K562 (cell line): ENCODE results near the gene CALY. TPM values are rescaled to one million over a fixed set of nuclear protein-coding genes. Genes with fewer than 3 reads are reported as not detected.

Source experiments
- ATAC-seq: fragments of 200-7000 bp; cut with Tn5 transposase; 3 replicates; pipeline ENCODE4 v1.9.1; 2020; ENCODE audit warnings: moderate library complexity
- BruUV-seq: library from RNA; stranded (reverse); fragments of 400-500 nt; replicated peaks from 2 replicates; lab custom pipeline; 2021; lab: Mats Ljungman, UMichigan
- CTCF ChIA-PET: fragments of 300-600 bp; formaldehyde crosslinking; extraction: SDS; loops from one replicate; lab custom pipeline; 2021; ENCODE audit warnings: low intra/inter-chr PET ratio; lab: Yijun Ruan, JAX
- POLR2A ChIA-PET: fragments of 300-600, 350-650 bp; sonication (Branson Sonifier 250); formaldehyde crosslinking; extraction: SDS; loops from one replicate; lab custom pipeline; 2021; ENCODE audit warnings: antibody characterized with exemption, inconsistent platforms; lab: Yijun Ruan, JAX
- DNase-seq, 4 experiments: peaks; one replicate each; pipeline versions ENCODE4 v3.0.0 to v3.0.0-alpha.2; 2011 to 2018; ENCODE audit warnings: low spot score in 3 of 4, mixed read lengths in 3 of 4; ENCODE audit errors: extremely low read depth in 1 of 4
- FAIRE-seq: peaks from 2 replicates; lab custom pipeline; 2011; peaks lifted over from hg19 to GRCh38; lab: Jason Lieb, UNC
- H2AFZ ChIP-seq: 2 replicates; pipeline ENCODE4 v1.6.0; 2011; ENCODE audit warnings: low read depth, low read length, control low read depth, inconsistent platforms
- H3K27ac ChIP-seq: fragments of 200-600 bp; 3 replicates; pipeline ENCODE4 v1.8.0; 2011; ENCODE audit warnings: low read depth, mild to moderate bottlenecking, control low read depth, inconsistent platforms, low read length, moderate library complexity, mixed read lengths; ENCODE audit errors: extremely low read depth
- H3K27me3 ChIP-seq, 2 experiments: fragments of 300-600 bp in 1 of 2; 2 replicates in 1 of 2; 3 replicates in 1 of 2; pipeline versions ENCODE4 v1.6.0 to v1.8.0; 2011; ENCODE audit warnings: inconsistent platforms in 2 of 2, low read length in 2 of 2, mild to moderate bottlenecking in 1 of 2, mixed read lengths in 1 of 2, moderate library complexity in 1 of 2; ENCODE audit not compliant: control insufficient read depth in 2 of 2, insufficient read depth in 2 of 2
- H3K36me3 ChIP-seq: fragments of 300-600 bp; 3 replicates; pipeline ENCODE4 v1.8.0; 2011; ENCODE audit warnings: mild to moderate bottlenecking, low read length, inconsistent platforms; ENCODE audit not compliant: control insufficient read depth, insufficient read depth
- H3K4me1 ChIP-seq, 2 experiments: fragments of 200-600 bp in 1 of 2; replicated peaks in 1 of 2; 2 replicates in 1 of 2; 3 replicates in 1 of 2; pipeline versions ENCODE4 v1.5.1 to v1.8.0; 2011; ENCODE audit warnings: inconsistent platforms in 2 of 2, low read length in 2 of 2, mild to moderate bottlenecking in 1 of 2, mixed read lengths in 1 of 2, moderate library complexity in 1 of 2; ENCODE audit not compliant: control insufficient read depth in 2 of 2, insufficient read depth in 2 of 2
- H3K4me2 ChIP-seq: 2 replicates; pipeline ENCODE4 v1.6.1; 2011; ENCODE audit warnings: low read length, control low read depth, inconsistent platforms, mixed read lengths; ENCODE audit not compliant: insufficient read depth
- H3K4me3 ChIP-seq: fragments of 200-600 bp; sonication (generic), shearing (Covaris generic); 2 replicates; pipeline ENCODE4 v1.5.1; 2016; ENCODE audit warnings: control low read depth, inconsistent platforms
- H3K79me2 ChIP-seq: fragments of 200-600 bp; 3 replicates; pipeline ENCODE4 v1.8.0; 2011; ENCODE audit warnings: low read length, inconsistent platforms; ENCODE audit not compliant: control insufficient read depth, insufficient read depth
- H3K9ac ChIP-seq, 2 experiments: 2 replicates each; pipeline versions ENCODE4 v1.6.0 to v1.6.1; 2011; ENCODE audit warnings: low read depth in 2 of 2, low read length in 2 of 2, control low read depth in 1 of 2, inconsistent platforms in 1 of 2, mild to moderate bottlenecking in 1 of 2, mixed read lengths in 1 of 2; ENCODE audit not compliant: insufficient read depth in 1 of 2
- H3K9me1 ChIP-seq: one replicate; pipeline ENCODE4 v1.6.0; 2011; ENCODE audit warnings: inconsistent platforms, mild to moderate bottlenecking, low read length, moderate library complexity; ENCODE audit not compliant: control insufficient read depth, insufficient read depth
- H3K9me3 ChIP-seq: replicated peaks from 2 replicates; pipeline ENCODE4 v1.5.1; 2011; ENCODE audit warnings: low read depth, low read length, inconsistent platforms; ENCODE audit not compliant: control insufficient read depth, insufficient read depth
- H4K20me1 ChIP-seq: replicated peaks from 2 replicates; pipeline ENCODE4 v1.6.1; 2011; ENCODE audit warnings: low read length, inconsistent platforms, mixed read lengths; ENCODE audit not compliant: control insufficient read depth, insufficient read depth
- EGR1 ChIP-seq: fragments of 450-650 bp; conservative IDR thresholded peaks from 2 replicates; pipeline ENCODE4 v1.6.1; 2017; ENCODE audit warnings: mild to moderate bottlenecking
- ELK1 ChIP-seq: sonication (generic); formaldehyde crosslinking; IDR thresholded peaks from 2 replicates; pipeline ENCODE4 v1.8.1; 2022; ENCODE audit warnings: missing genetic modification reagents
- FOSL1 ChIP-seq: fragments of 200-800 bp; sonication (Bioruptor generic); conservative IDR thresholded peaks from 2 replicates; pipeline ENCODE4 v1.6.1; 2016; ENCODE audit warnings: missing genetic modification characterization, missing compliant biosample characterization
- FOXP1 ChIP-seq: sonication (generic); formaldehyde crosslinking; IDR thresholded peaks from 2 replicates; pipeline ENCODE4 v1.8.0; 2022; ENCODE audit warnings: mild to moderate bottlenecking, missing genetic modification reagents
- KDM2B ChIP-seq: fragments of 250-450 bp; sonication (Bioruptor Pico); IDR thresholded peaks from 2 replicates; pipeline ENCODE4 v1.8.0; 2021; ENCODE audit warnings: mild to moderate bottlenecking, moderate library complexity
- NCOR1 ChIP-seq: fragments of 450-650 bp; IDR thresholded peaks from 2 replicates; pipeline ENCODE4 v1.6.1; 2016; ENCODE audit warnings: mild to moderate bottlenecking, moderate library complexity
- PHF8 ChIP-seq: fragments of 200-600 bp; sonication (generic); IDR thresholded peaks from 2 replicates; pipeline ENCODE4 v1.6.1; 2012; ENCODE audit warnings: mixed run types, mild to moderate bottlenecking, inconsistent platforms, low read length, moderate library complexity, borderline replicate concordance
- RBM17 ChIP-seq: fragments of 200-400 bp; formaldehyde crosslinking; IDR thresholded peaks from 2 replicates; pipeline ENCODE4 v1.6.1; 2017; ENCODE audit warnings: low read depth, mild to moderate bottlenecking, low read length, borderline replicate concordance
- SP1 ChIP-seq: sonication (generic); formaldehyde crosslinking; IDR thresholded peaks from 2 replicates; pipeline ENCODE4 v1.8.1; 2022; ENCODE audit warnings: mild to moderate bottlenecking, missing genetic modification reagents
- ZNF140 ChIP-seq: fragments of 250-450 bp; sonication (Bioruptor Pico); IDR thresholded peaks from 2 replicates; pipeline ENCODE4 v1.8.0; 2021; ENCODE audit warnings: moderate library complexity, mild to moderate bottlenecking, inconsistent platforms
- ZNF217 ChIP-seq: sonication (generic); formaldehyde crosslinking; IDR thresholded peaks from 2 replicates; pipeline ENCODE4 v1.8.0; 2022; ENCODE audit warnings: mild to moderate bottlenecking, missing genetic modification reagents
- ZNF253 ChIP-seq: fragments of 250-450 bp; sonication (Bioruptor Pico); conservative IDR thresholded peaks from 2 replicates; pipeline ENCODE4 v1.6.1; 2021; ENCODE audit warnings: mild to moderate bottlenecking
- WGBS: fragments of 100-300 bp; shearing (Covaris generic); methylation state at CpG from one replicate; pipeline ENCODE4 v1.1.6; 2016; ENCODE audit warnings: low coverage, mixed read lengths; ENCODE audit not compliant: insufficient coverage; ENCODE audit errors: missing lambda C conversion rate; 5-methylcytosine and 5-hydroxymethylcytosine counted together
- in situ Hi-C: fragments of 300-500 bp; cut with MboI; formaldehyde crosslinking; loops from 4 replicates; pipeline ENCODE4 v1.15.0; 2018; ENCODE audit warnings: inconsistent platforms, mixed read lengths
- intact Hi-C: fragments of 100-400 bp; cut with micrococcal nuclease; formaldehyde crosslinking; loops from 2 replicates; pipeline ENCODE4 v1.14.2; 2022
- polyA plus RNA-seq, 8 experiments: library from polyadenylated mRNA; depleted of rRNA in 4 of 8; stranded (reverse) in 5 of 8; unstranded in 3 of 8; fragments of >200 nt; fragmentation: Nextera tagmentation in 2 of 8; fragmentation: Illumina TruSeq in 1 of 8; extraction: Ambion mirVana in 2 of 8; extraction: Trizol in 1 of 8; gene quantifications; 2 replicates each; pipeline versions ENCODE4 v1.2.1 to v1.2.3, GENCODE V29; 2011 to 2014; ENCODE audit warnings: inconsistent platforms in 1 of 8, missing spikeins in 1 of 8
- total RNA-seq, 7 experiments: library from RNA; depleted of rRNA in 6 of 7; stranded (reverse); fragments of >200 nt in 6 of 7; fragmentation: Illumina TruSeq in 2 of 7; extraction: Trizol in 2 of 7; gene quantifications; 2 replicates each; pipeline versions ENCODE4 v1.2.1 to v1.2.3, GENCODE V29; 2011 to 2021; ENCODE audit warnings: low replicate concordance in 1 of 7

The CALY gene
- total and polyA plus RNA-seq, 9 of the 15 experiments (the other 6 are each of a cell fraction or from before 2014, with no cell fraction given) = not detected

DNA sequence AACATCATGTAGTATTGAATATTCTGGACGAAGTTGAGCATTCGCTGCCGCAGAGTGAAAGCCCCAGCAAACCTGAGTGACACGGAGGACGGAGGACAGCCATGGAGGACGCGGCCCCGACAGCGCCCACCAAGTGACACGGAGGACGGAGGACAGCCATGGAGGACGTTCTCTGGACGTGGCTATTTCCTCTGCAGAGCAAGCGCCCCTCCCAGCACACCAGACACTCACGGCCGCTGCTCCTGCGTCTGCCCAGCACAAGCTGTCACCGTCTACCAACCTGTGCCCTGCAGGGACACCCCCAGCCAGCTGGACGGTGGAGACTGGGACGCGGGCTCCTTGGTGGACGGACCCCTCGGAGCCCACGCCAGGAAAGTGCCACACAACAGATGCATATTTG lies 52.8 kb downstream of the CALY start:
- POLR2A ChIA-PET = interaction anchor here (0.7 kb wide), 1 partner anchor 9 kb away, joined by 5 read pairs; no protein-coding TSS in a partner anchor
- DNase-seq (no peak), ATAC-seq (no peak), FAIRE-seq (no peak)
- Histone ChIP-seq H3K27ac (no peak overlapping the region), H3K9ac (no peak overlapping the region; a peak in 1 of 4 replicates), H3K9me1 (no peaks in the 10 kb centered on the region), H3K4me3 (no peak overlapping the region), H3K4me1 (peaks cover 6 to 20% of the 10 kb centered on the region in 2 experiments), H2AFZ (no peak overlapping the region), H3K79me2 (no peaks in the 10 kb centered on the region), H3K9me3 (no peaks in the 10 kb centered on the region), H3K4me2 (no peak overlapping the region), H3K36me3 (peaks cover 73% of the 10 kb centered on the region; the same call in 2 of the 3 replicates), H3K27me3 (no peaks in the 10 kb centered on the region), H4K20me1 (no peaks in the 10 kb centered on the region)
- TF ChIP-seq ZNF217 = no peak
- no peak for TF ChIP-seq NCOR1
- TF ChIP-seq ZNF140 (CRISPR knock-in tag) = no peak
- TF ChIP-seq FOXP1 (CRISPR knock-in tag) = no peak
- no peak for TF ChIP-seq RBM17
- TF ChIP-seq KDM2B = no peak
- no peak for TF ChIP-seq ELK1 (CRISPR knock-in tag)
- no peak for TF ChIP-seq EGR1
- no peak for TF ChIP-seq FOSL1
- TF ChIP-seq ZNF253 (CRISPR knock-in tag) = no peak
- no peak for TF ChIP-seq PHF8
- TF ChIP-seq SP1 (CRISPR knock-in tag) = no peak
- 95% methylated on average over 18 of the region's 24 CpGs for WGBS
- intact Hi-C loops (no loop called here), in situ Hi-C loops (no loop called here)
- CTCF ChIA-PET = no interaction called here
- BruUV-seq = no TSS peak
